Measurements from ENCODE around the gene SIAH1. TPM values are rescaled to one million over a fixed set of nuclear protein-coding genes. Genes with fewer than 3 reads are reported as not detected.

The SIAH1 gene
- total RNA-seq, 2 donors from 2014 or later, result 12.3 to 18.0 TPM

DNA sequence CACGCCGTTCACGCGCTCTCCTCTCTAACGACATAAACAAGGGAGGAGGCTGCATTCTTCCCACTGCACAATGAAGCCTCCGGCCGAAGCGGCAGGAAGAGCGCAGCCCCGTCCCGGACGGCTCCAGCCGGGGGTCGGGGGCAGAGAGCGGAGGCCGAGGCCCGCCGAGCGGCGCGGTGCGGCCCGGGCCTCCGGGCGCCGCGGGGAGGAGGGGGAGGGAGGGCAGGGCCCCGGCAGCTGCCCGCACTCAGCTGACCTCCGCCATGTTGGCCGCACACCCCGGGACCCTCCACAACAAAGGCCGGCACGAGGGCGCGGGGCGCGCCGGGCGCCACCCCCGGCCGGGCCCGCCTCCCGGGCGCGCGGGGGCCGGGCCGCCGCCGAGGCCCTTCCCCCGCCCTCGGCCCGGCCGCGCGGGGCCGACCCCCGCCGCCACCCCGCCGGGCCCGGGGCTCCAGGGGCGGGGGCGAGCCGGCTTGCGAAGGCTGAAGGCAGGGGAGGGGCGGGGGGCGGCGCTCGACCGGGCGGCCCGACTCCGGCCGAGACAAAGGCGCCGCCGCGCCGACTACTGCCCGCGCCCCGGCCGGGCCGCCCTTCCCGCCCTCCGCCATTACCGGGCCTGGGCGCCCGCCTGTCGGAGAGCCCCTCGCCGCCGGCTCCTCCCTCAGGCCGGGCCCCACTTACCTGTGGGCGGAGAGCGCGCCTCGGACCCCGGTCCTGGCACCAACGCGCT, 527 bp downstream of the SIAH1 start:
- H3K4me1 ChIP-seq, result peaks cover 0 to 52% of the 10 kb centered on the region in 2 donors
- H3K36me3 ChIP-seq, result no peaks in the 10 kb centered on the region
- peak; percentile 57 for DNase-seq (ENCODE audit: low spot score)

DNA sequence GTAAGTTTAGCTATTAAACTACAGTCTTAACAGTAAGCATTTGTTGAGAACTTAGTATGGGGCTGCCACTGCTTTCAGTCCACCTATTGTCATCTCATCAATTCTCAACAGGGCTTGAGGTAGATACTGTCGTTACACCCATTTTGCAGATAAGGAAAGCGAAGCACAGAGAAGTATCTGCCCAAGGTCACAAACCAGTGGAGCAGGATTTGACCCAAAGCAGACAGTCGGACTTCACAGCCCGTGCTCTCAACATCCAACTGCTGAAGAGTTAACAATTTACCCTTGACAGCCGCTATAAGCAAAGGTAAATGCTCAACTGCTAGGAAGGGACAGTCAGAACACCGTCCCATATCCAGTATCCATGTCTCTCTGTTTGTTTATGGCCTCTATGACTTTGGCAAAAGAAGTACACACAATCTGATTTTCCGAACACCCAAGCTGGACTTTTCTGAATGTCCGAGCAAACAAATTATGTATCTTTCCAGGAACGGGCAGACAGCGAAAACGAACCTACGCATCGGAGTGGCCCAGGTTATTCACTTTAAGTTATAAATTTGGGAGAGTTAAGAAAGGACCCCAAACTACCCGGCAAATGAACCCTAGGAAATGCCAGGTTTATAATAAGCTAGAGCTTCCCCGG, 1.2 kb downstream of the SIAH1 start:
- TF ChIP-seq, protein P1, sequence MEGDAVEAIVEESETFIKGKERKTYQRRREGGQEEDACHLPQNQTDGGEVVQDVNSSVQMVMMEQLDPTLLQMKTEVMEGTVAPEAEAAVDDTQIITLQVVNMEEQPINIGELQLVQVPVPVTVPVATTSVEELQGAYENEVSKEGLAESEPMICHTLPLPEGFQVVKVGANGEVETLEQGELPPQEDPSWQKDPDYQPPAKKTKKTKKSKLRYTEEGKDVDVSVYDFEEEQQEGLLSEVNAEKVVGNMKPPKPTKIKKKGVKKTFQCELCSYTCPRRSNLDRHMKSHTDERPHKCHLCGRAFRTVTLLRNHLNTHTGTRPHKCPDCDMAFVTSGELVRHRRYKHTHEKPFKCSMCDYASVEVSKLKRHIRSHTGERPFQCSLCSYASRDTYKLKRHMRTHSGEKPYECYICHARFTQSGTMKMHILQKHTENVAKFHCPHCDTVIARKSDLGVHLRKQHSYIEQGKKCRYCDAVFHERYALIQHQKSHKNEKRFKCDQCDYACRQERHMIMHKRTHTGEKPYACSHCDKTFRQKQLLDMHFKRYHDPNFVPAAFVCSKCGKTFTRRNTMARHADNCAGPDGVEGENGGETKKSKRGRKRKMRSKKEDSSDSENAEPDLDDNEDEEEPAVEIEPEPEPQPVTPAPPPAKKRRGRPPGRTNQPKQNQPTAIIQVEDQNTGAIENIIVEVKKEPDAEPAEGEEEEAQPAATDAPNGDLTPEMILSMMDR (IDR thresholded peaks at IDR 0.05), result no peak
- Histone ChIP-seq H3K4me3 (peak overlapping the region; percentile 93), H3K9me3 (no peaks in the 10 kb centered on the region), H3K36me3 (no peaks in the 10 kb centered on the region), H3K27me3 (no peaks in the 10 kb centered on the region), H3K27ac (peak overlapping the region; percentile 98), H3K4me1 (peaks cover 0 to 59% of the 10 kb centered on the region in 2 donors)
- DNase-seq (ENCODE audit: low spot score), result peak; percentile 58

More for the DNA sequence above, 527 bp downstream of the SIAH1 start:
- Histone ChIP-seq H3K27ac (peak overlapping the region; percentile 98), H3K9me3 (no peaks in the 10 kb centered on the region), H3K27me3 (no peaks in the 10 kb centered on the region), H3K4me3 (peak overlapping the region; percentile 93)
- TF ChIP-seq, protein P1 (IDR thresholded peaks at IDR 0.05), result no peak

DNA sequence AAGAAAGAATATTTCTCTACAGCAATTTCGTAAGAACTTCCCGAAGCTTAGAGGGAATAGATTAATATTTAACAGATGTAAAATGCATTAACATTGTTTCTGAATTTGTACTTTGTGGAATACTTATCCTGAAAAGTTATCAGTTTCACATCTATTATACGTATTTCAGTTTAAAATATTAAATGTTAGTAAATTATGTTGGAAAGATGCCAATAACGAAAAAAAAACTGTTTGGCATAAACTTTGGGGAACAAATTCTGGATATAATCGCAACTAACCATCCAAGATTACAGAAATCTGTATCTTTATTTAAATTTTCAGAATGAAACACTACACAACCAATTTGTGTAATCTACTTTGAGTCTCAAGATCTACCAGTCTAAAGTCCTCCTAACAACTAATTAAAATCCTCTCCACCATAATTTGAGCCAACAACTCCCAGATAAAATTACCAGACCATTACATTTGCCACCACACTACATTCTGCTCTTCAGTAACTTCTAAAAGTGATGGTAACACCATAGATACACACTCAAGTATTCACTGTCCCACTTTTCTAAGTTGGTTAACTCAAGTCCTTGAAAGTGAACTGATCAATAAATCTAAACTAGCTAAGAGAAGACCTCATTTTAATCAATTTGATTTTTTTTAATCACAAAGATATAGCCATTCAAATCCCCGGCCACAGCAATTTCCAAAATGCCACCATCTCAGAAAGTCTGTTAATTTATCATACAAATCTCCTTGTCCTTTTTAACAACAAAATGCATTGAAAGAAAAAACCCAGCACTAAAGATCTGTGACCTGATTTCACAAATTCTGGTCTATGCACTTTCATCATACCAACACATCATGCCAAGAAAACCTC, 2.0 kb downstream of the SIAH1 start:
- peaks cover 0 to 66% of the 10 kb centered on the region in 2 donors for H3K4me1 ChIP-seq
- no peaks in the 10 kb centered on the region for H3K36me3 ChIP-seq
- H3K9me3 ChIP-seq, result no peaks in the 10 kb centered on the region
- TF ChIP-seq, protein P1 (IDR thresholded peaks at IDR 0.05), result no peak
- DNase-seq (ENCODE audit: low spot score), result peak; percentile 28
- H3K4me3 ChIP-seq, result peak overlapping the region; percentile 93
- H3K27me3 ChIP-seq, result no peaks in the 10 kb centered on the region
- peak overlapping the region; percentile 98 for H3K27ac ChIP-seq

DNA sequence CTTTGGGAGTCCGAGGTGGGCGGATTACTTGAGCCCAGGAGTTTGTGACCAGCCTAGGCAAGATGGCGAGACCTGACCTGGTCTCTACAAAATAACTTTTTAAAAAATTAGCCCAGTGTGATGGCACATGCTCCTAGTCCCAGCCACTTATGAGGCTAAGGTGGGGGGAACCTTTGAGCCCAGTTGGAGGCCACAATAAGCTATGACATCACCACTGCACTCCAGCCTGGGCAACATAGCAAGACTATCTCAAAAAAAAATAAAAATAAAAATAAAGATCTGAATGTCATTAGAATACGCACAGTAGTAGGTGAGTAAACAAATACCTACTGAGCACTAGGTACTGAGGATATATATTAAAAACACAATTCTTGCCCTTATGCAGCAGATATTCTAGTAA, 3.1 kb downstream of the SIAH1 start:
- H3K9me3 ChIP-seq, result no peaks in the 10 kb centered on the region
- H3K36me3 ChIP-seq, result no peaks in the 10 kb centered on the region
- H3K4me1 ChIP-seq, result peaks cover 0 to 75% of the 10 kb centered on the region in 2 donors
- DNase-seq (ENCODE audit: low spot score), result no peak
- H3K4me3 ChIP-seq, result no peak overlapping the region
- H3K27me3 ChIP-seq, result no peaks in the 10 kb centered on the region
- no peak overlapping the region for H3K27ac ChIP-seq
- TF ChIP-seq, protein P1 (IDR thresholded peaks at IDR 0.05), result no peak

DNA sequence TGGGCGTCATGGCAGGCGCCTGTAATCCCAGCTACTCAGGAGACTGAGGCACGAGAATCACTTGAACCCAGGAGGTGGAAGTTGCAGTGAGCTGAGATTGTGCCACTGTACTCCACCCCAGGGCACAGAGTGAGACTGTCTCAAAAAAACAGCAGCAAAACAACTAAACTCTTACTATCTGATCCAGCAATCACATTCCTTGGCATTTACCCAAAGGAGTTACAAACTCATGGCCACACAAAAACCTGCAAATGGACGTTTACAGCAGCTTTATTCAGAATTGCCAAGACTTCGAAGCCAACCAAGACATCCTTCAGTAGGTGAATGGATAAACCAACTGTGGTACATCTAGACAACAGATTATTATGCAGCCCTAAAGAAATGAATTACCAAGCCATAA, 4.0 kb downstream of the SIAH1 start:
- Histone ChIP-seq H3K4me3 (no peak overlapping the region), H3K27me3 (no peaks in the 10 kb centered on the region), H3K27ac (no peak overlapping the region), H3K36me3 (no peaks in the 10 kb centered on the region), H3K9me3 (no peaks in the 10 kb centered on the region), H3K4me1 (peaks cover 0 to 75% of the 10 kb centered on the region in 2 donors)
- no peak for DNase-seq (ENCODE audit: low spot score)
- TF ChIP-seq, protein P1 (IDR thresholded peaks at IDR 0.05), result no peak

All from right atrium auricular region (tissue), 2 donors.